Measurements from ENCODE around the gene USP3. TPM values are rescaled to one million over a fixed set of nuclear protein-coding genes. Genes with fewer than 3 reads are reported as not detected.

Gene USP3
- total and polyA plus RNA-seq, 2 of the 13 experiments (the other 11 are each of a cell fraction or from before 2014, with no cell fraction given) = 14.3 to 61.2 TPM

GRCh38 chr15:63599401-63600000 lies 95.1 kb downstream of the USP3 start (continued):
- TF ChIP-seq POLR2AphosphoS2 (IDR thresholded peaks at IDR 0.05; ENCODE audit: low read depth, low read length) (no peak), ZNF432 (CRISPR knock-in tag; IDR thresholded peaks at IDR 0.05; ENCODE audit: borderline replicate concordance) (no peak), MAFK (conservative IDR thresholded peaks at IDR 0.05 in 1 of 2, IDR thresholded peaks at IDR 0.05 in 1 of 2; ENCODE audit: low read length in 2 of 2) (no peak), FIP1L1 (IDR thresholded peaks at IDR 0.05; ENCODE audit: borderline replicate concordance, insufficient read depth, low read depth, low read length) (no peak), MIER2 (CRISPR knock-in tag; IDR thresholded peaks at IDR 0.05) (no peak), HMGA1 (CRISPR knock-in tag; conservative IDR thresholded peaks at IDR 0.05) (no peak), DNMT1 (CRISPR knock-in tag; IDR thresholded peaks at IDR 0.05) (no peak), KDM6A (CRISPR knock-in tag; IDR thresholded peaks at IDR 0.05; ENCODE audit: low read depth) (no peak), ZBTB7B (CRISPR knock-in tag; IDR thresholded peaks at IDR 0.05) (peak; percentile 64; the same call in 1 of the 2 replicates), ZNF777 (CRISPR knock-in tag; IDR thresholded peaks at IDR 0.05) (no peak), ESRRA (CRISPR knock-in tag; IDR thresholded peaks at IDR 0.05; ENCODE audit: low read depth) (no peak), ATF7 (IDR thresholded peaks at IDR 0.05) (no peak), ATF7 (CRISPR knock-in tag; IDR thresholded peaks at IDR 0.05) (no peak), ZNF772 (CRISPR knock-in tag; IDR thresholded peaks at IDR 0.05) (no peak), PATZ1 (CRISPR knock-in tag; IDR thresholded peaks at IDR 0.05) (peak; percentile 16; the same call in 1 of the 2 replicates), STAG1 (CRISPR knock-in tag; IDR thresholded peaks at IDR 0.05) (peak; percentile 74), SAFB2 (CRISPR knock-in tag; IDR thresholded peaks at IDR 0.05; ENCODE audit: borderline replicate concordance, low read depth) (no peak), ZNF776 (CRISPR knock-in tag; IDR thresholded peaks at IDR 0.05) (no peak), FOXJ3 (CRISPR knock-in tag; IDR thresholded peaks at IDR 0.05; ENCODE audit: borderline replicate concordance) (no peak), IRF9 (CRISPR knock-in tag; IDR thresholded peaks at IDR 0.05; ENCODE audit: borderline replicate concordance) (no peak), KAT7 (CRISPR knock-in tag; IDR thresholded peaks at IDR 0.05; ENCODE audit: borderline replicate concordance) (no peak), HNRNPLL (IDR thresholded peaks at IDR 0.05; ENCODE audit: low read depth, low read length, poor library complexity, severe bottlenecking) (no peak), HNF4A (CRISPR knock-in tag; IDR thresholded peaks at IDR 0.05) (no peak), NFAT5 (CRISPR knock-in tag; IDR thresholded peaks at IDR 0.05) (no peak)

Data from HepG2 (cell line).